HG03432 (cell line): Measurements from ENCODE around the gene MCMBP.
"Not testable (repeated sequence)": the region's sequence is repeated elsewhere in the genome, so short reads cannot be mapped to it uniquely, and the experiment has no call there.

Experiments used
- ATAC-seq: cut with Tn5 transposase; IDR thresholded peaks from one replicate; pipeline ENCODE4 v1.9.1; 2021; ENCODE audit warnings: mild to moderate bottlenecking, moderate library complexity; ENCODE audit not compliant: unreplicated experiment

The MCMBP gene, protein sequence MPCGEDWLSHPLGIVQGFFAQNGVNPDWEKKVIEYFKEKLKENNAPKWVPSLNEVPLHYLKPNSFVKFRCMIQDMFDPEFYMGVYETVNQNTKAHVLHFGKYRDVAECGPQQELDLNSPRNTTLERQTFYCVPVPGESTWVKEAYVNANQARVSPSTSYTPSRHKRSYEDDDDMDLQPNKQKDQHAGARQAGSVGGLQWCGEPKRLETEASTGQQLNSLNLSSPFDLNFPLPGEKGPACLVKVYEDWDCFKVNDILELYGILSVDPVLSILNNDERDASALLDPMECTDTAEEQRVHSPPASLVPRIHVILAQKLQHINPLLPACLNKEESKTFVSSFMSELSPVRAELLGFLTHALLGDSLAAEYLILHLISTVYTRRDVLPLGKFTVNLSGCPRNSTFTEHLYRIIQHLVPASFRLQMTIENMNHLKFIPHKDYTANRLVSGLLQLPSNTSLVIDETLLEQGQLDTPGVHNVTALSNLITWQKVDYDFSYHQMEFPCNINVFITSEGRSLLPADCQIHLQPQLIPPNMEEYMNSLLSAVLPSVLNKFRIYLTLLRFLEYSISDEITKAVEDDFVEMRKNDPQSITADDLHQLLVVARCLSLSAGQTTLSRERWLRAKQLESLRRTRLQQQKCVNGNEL

DNA sequence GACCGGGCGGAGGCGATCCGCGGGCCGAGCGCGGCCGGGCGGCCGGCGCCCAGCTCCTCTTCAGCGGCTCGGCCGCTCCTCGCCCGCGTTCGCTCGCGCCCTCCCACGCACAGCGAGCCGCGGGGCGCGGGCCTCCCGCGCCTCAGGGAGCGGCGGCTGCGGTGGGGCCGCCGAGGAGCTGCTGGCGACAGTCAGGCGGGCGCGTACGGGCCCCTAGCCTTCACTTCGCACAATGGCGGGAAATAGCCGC lies at the start of gene MCMBP:
TSS of gene MCMBP (minus strand) at position 234 of the 250 bp plus-strand sequence. CDS start 259 bp downstream, outside the sequence.
- peak; percentile 23 for ATAC-seq

DNA sequence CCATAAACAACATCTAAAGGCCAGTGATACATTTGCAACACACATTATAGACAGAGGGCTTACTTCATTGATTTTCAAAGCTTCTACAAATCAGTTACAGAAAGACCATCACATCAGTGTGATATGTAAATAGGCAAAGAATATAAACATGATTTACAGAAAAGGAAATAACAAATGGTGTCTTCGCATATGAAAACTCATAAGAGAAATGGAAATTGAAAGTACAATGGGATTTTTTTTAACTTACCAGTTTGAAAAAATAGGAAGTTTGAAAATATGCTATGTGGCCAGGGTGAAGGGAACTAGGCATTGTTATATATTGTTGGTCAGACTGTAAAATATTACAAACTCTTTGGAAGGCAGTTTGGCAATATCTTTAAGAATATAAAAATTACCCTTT lies 47.2 kb upstream of the MCMBP start:
- peak; percentile 77 for ATAC-seq

DNA sequence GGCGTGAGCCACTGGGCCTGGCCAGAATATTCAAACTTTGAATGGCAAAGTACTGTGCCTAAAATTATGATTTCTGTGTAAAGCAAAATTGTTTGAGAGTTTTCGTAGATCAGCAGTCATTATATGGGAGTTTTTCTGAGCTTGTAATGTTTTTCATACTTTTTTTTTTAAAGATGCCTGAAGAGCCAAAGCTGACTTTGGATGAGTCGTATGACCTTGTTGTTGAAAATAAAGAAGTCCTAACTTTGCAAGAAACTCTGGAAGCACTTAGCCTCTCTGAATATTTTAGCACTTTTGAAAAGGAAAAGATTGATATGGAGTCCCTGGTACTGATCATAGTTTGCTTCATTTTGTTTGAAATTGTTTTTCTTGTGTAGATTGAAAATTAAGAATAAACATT lies 46.6 kb upstream of the MCMBP start:
- no peak for ATAC-seq

DNA sequence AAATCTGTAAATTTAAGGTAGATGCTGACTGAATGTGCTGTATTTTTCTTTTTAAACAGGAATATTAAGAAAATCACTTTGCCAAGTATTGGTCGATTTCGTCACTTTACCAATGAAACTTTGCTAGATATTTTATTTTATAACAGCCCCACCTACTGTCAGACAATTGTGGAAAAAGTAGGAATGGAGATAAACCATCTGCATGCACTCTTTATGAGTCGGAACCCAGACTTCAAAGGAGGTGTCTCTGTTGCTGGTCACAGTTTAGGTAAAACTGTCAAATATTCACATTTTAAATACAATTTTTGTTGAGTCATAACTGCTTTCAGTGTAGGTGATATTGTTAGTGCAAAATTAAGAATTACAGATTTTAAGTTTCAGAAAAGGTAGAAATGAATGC lies 45.1 kb upstream of the MCMBP start:
- no peak for ATAC-seq

DNA sequence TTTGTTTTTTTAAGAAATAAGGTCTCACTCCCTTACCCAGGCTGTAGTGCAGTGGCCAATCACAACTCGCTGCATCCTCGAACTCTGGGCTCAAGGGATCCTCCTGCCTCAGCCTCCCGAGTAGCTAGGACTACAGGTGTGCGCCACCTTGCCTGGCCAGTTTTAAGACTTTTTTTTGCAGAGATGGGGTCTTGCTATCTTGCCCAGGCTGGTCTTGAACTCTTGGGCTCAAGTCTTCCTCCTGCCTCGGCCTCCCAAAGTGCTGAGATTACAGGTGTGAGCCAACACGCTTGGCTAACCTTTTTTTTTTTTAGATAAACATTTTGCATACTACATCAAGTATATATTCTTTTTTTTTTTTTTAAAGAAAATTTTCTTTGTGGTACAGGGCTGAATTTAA lies 38.0 kb upstream of the MCMBP start:
- no peak for ATAC-seq

DNA sequence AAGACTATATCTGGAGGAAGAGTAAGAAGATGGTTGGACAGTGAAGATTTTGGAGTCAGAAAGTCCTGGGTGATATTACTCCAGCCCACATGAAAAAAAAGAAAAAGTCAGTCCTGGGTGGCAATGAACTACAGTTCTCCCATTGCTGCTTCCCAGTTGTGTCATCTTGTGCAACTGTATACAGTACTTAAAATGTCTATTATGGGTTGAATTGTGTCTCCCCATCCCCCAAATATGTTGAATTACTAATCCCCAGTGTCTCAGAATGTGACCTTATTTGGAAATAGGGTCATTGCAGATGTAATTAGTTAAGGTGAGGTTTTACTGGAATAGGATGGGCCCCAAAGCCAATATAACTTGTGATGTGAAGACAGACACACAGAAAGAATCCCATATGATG lies 35.5 kb upstream of the MCMBP start:
- no peak for ATAC-seq

DNA sequence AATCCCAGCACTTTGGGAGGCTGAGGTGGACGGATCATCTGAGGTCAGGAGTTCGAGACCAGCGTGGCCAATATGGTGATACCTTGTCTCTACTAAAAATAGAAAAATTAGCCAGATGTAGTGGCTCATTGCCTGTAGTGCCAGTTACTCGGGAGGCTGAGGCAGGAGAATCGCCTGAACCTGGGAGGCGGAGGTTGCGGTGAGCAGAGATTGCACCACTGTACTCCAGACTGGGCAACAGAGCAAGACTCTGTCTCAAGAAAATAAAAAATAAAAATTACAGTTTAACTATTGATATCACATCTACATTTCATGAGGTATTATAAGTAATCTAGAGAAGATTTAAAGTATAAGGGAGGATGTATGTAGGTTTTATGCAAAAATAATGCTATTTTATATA lies 35.1 kb upstream of the MCMBP start:
- ATAC-seq, result not testable (repeated sequence)

DNA sequence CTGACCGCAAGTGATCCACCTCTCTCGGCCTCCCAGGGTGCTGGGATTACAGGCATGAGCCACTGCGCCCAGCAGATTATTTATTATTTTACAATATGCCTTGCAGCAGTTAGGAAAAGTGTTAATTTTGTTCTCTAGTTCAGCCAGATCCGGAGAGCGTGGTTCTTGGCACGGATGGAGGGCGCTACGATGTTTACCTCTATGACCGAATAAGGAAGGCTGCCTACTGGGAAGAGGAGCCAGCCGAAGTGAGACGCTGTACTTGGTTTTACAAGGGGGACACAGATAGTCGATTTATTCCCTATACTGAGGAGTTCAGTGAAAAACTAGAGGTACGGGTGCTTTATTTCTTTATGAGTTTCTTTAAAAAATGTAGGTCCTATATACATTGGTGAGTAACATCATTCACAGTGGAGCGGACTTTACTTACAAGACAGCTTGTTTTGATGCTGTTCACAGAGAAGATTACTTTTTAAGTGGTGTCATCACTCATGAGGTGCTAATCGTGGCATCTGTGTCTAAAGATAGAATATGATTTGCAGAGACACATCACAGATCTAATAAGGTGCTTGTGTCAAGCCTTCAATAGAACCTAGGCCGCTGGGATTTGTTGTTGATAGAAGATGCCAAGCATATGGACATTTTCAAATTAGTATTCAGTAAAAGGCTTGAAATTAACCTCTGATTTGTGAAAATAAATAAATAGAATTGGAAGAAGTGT lies 31.5 kb upstream of the MCMBP start:
- ATAC-seq, result no peak

DNA sequence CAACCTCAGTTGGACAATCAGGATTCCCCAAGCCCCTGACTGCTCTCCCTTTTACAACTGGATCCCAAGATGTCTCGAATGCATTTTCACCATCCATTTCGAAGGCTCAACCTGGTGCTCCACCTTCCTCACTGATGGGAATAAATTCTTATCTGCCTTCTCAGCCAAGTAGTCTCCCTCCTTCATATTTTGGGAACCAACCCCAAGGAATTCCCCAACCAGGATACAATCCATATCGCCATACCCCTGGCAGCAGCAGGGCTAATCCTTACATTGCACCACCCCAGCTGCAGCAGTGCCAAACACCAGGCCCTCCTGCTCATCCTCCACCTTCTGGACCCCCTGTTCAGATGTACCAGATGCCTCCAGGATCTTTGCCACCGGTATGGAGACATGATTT lies 25.9 kb upstream of the MCMBP start:
- no peak for ATAC-seq

DNA sequence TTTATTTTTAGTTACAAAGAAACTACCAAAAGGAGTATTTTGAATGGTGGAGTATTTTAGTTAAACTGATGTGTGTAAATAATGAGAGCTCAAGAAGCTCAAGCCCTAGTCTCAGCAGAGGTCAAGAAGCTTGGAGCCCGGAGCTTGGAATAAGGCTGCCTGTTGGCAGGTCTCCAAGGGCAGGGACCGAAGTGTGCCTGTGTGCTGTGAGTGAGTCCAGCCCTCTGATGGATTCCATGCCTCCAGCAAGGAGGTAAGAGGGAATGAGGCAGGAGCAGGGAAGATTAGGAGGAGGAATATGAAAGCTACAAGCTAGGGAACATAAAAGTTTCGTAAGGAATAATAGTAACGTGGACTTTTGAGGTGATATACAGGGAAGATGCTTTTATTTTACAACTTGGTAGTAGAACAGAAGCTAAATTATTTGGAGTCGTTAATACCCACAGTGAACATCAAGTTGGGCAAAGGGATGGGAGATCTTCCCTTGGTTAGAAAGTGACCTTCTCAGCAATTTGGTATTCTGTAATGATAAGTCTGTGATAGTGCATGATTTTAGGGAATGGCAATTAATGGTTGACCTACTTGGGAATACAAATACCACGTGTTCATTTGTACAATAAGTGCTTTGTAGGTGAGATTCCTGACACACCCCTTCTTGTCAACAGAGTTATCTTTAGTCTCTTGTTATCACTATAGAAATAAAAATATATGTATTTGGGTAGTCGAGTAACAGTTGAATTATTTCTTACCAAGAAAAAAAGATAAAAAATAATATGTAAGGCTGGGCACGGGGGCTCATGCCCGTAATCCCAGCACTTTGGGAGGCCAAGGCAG lies 24.5 kb upstream of the MCMBP start:
- ATAC-seq, result no peak

DNA sequence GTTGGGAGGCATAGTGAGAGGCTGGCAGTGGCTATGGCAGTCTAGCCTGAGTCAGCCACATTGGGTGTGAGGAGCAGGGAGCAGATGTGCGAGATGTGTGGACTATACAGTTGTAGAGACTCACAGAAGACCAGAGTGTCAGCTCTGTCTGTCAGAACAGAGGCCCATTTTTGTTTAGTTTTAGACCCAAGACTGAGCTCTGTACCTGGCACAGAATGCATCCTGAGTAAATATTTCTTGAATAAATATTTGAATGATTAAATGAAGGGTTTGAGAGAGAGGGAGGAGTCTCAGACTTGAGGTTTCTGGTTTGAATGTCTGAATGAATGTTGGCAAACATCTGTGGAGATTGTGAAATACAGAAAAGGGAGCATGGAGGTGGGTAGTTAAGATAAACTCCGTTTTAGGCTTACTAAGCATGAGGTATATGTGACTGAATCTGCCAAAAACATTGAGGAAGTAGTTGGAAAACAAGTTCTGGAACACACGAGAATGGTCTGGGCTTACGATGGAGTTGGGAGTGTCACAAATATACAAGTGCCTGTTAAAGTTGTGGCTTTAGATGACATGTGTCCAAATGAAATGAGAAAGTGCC lies 23.5 kb upstream of the MCMBP start:
- ATAC-seq, result no peak

DNA sequence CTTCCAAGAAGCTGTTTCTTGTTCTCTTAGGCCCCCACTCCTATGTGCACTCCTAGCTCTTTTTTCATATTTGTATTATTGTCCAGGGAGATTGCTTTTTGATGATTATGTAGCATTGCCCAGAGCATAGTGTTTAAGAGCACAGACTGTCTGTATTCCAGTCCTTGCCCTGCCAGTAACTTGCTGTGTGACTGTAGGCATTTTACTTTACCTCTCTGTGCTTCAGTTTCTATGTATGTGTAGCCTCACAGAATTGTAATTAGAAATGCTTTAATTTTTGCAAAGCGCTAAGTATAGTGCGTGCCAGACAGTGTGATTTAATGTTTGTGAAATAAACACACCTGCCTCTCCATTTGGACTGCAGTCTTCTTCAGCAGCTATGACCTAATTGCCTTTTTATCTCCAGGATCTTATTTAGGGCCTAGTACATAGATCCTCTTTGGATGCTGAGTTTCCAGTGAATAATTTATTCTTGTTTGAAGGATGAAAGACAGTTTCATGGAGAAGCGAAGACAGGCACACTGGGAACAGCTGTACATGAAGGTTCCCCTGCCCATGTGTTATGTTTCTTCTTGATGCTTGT lies 21.3 kb upstream of the MCMBP start:
- no peak for ATAC-seq

DNA sequence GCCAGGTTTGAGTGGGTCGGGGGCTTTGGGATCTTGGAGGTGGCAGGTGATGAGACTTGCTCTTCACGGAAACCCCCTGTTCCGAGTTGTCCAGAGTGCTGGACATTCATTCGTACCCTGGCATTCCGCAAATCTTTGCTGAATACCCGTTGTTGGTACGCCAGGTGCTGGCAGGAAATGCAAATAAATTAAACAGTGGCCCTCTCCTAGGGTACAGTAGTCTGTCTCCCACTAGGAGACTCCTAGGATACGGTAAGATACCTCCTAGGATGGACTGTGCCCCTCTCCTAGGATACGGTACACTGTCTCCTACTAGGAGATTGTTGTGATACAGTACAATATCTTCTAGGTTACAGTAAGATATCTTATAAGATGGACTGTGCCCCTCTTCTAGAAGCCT lies 20.4 kb upstream of the MCMBP start:
- no peak for ATAC-seq

DNA sequence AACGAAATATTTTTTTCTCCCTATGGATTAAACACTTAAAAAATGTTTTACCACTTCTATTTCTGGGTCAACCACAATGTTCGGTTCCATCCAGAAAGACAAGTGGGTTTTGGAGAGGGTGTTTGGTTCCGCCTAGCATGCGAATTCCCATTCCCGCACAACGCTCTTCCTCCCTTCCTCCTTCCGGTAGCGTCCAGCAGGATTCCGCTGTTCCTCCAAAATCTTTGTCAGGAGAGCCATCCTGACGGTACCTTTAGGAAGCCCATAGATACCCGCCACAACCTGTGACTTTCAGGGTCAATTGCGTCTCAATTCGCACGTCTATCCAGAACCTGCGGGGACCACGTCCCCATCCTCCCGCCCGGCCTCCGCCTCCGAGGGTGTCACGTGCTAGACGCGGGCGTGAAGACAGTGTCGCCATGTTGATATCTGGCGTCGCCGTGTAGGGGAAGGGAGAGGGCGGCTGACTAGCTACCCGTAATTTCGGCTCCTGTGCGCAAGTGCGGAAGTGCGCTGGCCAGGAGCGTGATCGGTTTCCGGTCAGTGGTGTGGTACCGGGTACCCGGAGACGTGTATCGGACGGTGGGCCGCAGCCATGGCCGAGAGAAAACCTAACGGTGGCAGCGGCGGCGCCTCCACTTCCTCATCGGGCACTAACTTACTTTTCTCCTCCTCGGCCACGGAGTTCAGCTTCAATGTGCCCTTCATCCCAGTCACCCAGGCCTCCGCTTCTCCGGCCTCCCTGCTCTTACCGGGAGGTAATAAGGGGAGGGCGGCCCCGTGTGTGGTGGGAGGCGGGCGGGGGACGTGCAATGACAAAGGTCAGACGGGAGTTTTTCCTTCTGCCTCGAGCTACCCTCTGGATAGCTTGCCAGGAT lies 19.8 kb upstream of the MCMBP start, which contains the start of gene SEC23IP:
TSS of gene SEC23IP (plus strand) at position 543 of the 878 bp plus-strand sequence. CDS start at position 596, 53 bp downstream.
- ATAC-seq, result peak; percentile 99

DNA sequence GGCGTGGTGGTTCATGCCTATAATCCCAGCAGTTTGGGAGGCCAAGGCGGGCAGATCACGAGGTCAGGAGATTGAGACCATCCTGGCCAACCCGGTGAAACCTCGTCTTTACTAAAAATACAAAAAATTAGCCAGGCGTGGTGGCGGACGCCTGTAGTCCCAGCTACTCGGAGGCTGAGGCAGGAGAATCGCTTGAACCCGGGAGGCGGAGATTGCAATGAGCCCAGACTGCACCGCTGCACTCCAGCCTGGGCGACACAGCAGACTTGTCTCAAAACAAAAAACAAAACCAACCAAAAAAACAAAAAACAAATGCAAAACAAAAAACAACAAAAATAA lies 19.2 kb upstream of the MCMBP start:
- ATAC-seq, result not testable (repeated sequence)

DNA sequence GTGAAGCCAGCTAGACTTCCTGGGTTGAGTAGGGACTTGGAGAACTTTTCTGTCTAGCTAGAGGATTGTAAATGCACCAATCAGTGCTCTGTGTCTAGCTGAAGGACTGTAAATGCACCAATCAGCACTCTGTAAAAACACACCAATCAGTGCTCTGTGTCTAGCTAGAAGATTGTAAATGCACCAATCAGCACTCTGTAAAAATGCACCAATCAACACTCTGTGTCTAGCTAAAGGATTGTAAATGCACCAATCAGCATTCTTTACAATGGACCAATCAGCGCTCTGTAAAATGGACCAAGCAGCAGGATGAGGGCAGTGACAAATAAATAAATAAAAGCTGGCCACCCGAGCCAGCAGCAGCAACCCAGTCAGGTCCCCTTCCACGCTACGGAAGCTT lies 17.7 kb upstream of the MCMBP start:
- not testable (repeated sequence) for ATAC-seq

DNA sequence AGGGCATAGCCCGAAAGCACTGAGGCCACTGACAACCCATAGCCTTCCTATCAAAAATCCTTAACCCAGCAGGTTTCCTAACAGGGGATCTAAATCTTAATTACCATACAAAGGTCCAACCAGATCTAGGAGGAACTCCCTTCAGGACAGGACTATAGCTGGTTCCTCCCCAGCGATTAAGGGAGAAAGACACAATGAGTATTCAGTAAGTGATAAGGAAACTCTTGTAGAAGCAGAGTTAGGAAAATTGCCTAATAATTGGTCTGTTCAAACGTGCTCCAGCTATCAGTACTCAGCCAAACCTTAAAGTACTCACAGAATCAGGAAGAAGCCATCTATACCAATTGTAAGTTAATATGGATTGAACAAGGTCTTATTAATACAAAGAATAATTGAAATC lies 16.6 kb upstream of the MCMBP start:
- not testable (repeated sequence) for ATAC-seq

DNA sequence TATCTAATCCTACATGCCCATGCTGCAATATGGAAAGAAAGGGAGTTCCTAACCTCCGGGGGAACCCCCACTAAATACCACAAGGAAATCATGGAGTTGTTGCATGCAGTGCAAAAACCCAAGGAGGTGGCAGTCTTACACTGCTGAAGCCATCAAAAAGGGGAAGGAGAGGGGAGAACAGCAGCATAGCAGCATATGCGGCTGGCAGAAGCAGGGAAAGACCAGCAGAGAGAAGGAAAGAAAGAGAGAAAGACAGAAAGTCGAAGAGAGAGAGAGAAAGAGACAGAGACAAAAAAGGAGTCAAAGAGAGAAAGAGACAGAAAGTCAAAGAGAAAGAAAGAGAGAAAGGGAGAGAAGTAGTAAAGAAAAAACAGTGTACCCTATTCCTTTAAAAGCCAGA lies 16.1 kb upstream of the MCMBP start:
- not testable (repeated sequence) for ATAC-seq

DNA sequence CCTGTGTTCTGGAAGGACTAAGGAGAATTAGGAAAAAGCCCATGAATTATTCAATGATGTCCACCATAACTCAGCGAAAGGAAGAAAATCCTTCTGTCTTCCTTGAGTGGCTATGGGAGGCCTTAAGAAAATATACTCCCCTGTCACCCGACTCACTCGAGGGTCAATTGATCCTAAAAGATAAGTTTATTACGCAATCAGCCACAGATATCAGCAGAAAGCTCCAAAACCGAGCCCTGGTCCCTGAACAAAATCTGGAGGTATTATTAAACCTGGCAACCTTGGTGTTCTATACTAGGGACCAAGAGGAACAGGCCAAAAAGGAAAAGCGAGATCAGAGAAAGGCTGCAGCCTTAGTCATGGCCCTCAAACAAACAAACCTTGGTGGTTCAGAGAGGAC lies 13.4 kb upstream of the MCMBP start:
- ATAC-seq, result not testable (repeated sequence)
